K562 (cell line): ENCODE results near the gene AGO4. TPM values are rescaled to one million over a fixed set of nuclear protein-coding genes. Genes with fewer than 3 reads are reported as not detected.

Experiments used
- CHD4 ChIP-seq: fragments of 200-600 bp; sonication (generic); IDR thresholded peaks from 3 replicates; pipeline ENCODE4 v1.6.1; 2012; ENCODE audit warnings: low read depth, mild to moderate bottlenecking, mixed read lengths, low read length, inconsistent platforms; ENCODE audit not compliant: insufficient read depth, insufficient replicate concordance, poor library complexity, severe bottlenecking
- DEAF1 ChIP-seq: fragments of 450-650 bp; formaldehyde crosslinking; IDR thresholded peaks from 2 replicates; pipeline ENCODE4 v1.4.0; 2020; ENCODE audit warnings: mild to moderate bottlenecking, moderate library complexity
- EP400 ChIP-seq: fragments of 450-650 bp; IDR thresholded peaks from 2 replicates; pipeline ENCODE4 v1.6.1; 2017; ENCODE audit warnings: antibody characterized with exemption, mild to moderate bottlenecking, moderate library complexity
- FOXJ2 ChIP-seq: fragments of 200-800 bp; sonication (Bioruptor generic); IDR thresholded peaks from 2 replicates; pipeline ENCODE4 v1.6.1; 2016; ENCODE audit warnings: missing genetic modification characterization, missing compliant biosample characterization
- FOXK2 ChIP-seq, 2 experiments: fragments of 450-650 bp; IDR thresholded peaks in 1 of 2; conservative IDR thresholded peaks in 1 of 2; 2 replicates each; pipeline ENCODE4 v1.6.1; 2016; ENCODE audit warnings: low read depth in 2 of 2, mild to moderate bottlenecking in 1 of 2
- GMEB1 ChIP-seq: fragments of 250-450 bp; sonication (Bioruptor Pico); IDR thresholded peaks from 2 replicates; pipeline ENCODE4 v1.4.0; 2020; ENCODE audit warnings: mild to moderate bottlenecking
- KHSRP ChIP-seq: fragments of 450-650 bp; IDR thresholded peaks from 2 replicates; pipeline ENCODE4 v1.6.1; 2017
- MAZ ChIP-seq, 2 experiments: fragments of 450-650 bp in 1 of 2; sonication (generic) in 1 of 2; formaldehyde crosslinking; IDR thresholded peaks in 1 of 2; conservative IDR thresholded peaks in 1 of 2; 2 replicates each; pipeline versions ENCODE4 v1.4.0 to v1.5.0; 2020; ENCODE audit warnings: mild to moderate bottlenecking in 1 of 2, missing genetic modification reagents in 1 of 2
- MEIS2 ChIP-seq: fragments of 450-650 bp; IDR thresholded peaks from 2 replicates; pipeline ENCODE4 v1.6.1; 2014; ENCODE audit warnings: mild to moderate bottlenecking; ENCODE audit not compliant: partially characterized antibody
- MYNN ChIP-seq, 2 experiments: sonication (generic); formaldehyde crosslinking in 1 of 2; IDR thresholded peaks; 2 replicates each; pipeline versions ENCODE4 v1.5.0 to v1.6.1; 2016 to 2020; ENCODE audit warnings: antibody characterized with exemption in 1 of 2, missing genetic modification reagents in 1 of 2
- NFE2 ChIP-seq: IDR thresholded peaks from 2 replicates; pipeline ENCODE4 v1.6.1; 2014; ENCODE audit warnings: antibody characterized with exemption, low read depth
- NFE2L1 ChIP-seq: fragments of 450-650 bp; IDR thresholded peaks from 2 replicates; pipeline ENCODE4 v1.6.1; 2016; ENCODE audit warnings: missing genetic modification characterization, low read depth, mild to moderate bottlenecking, missing compliant biosample characterization, moderate library complexity, borderline replicate concordance
- RNF219 ChIP-seq: fragments of 250-450 bp; sonication (Bioruptor Pico); IDR thresholded peaks from 2 replicates; pipeline ENCODE4 v1.5.0; 2022; ENCODE audit warnings: mild to moderate bottlenecking
- SRSF3 ChIP-seq: fragments of 200-400 bp; formaldehyde crosslinking; IDR thresholded peaks from 2 replicates; pipeline ENCODE4 v1.6.1; 2016; ENCODE audit warnings: mild to moderate bottlenecking, low read length, moderate library complexity; ENCODE audit not compliant: insufficient read depth
- TAL1 ChIP-seq: fragments of 450-650 bp; IDR thresholded peaks from 2 replicates; pipeline ENCODE4 v1.6.1; 2016; ENCODE audit warnings: mild to moderate bottlenecking
- TCF3 ChIP-seq: sonication (generic); formaldehyde crosslinking; IDR thresholded peaks from 2 replicates; pipeline ENCODE4 v1.4.0; 2020; ENCODE audit warnings: mild to moderate bottlenecking, missing genetic modification reagents
- TEAD4 ChIP-seq, 2 experiments: sonication (generic) in 1 of 2; formaldehyde crosslinking in 1 of 2; IDR thresholded peaks; 2 replicates each; pipeline versions ENCODE4 v1.6.1 to v1.8.0; 2012 to 2022; ENCODE audit warnings: borderline replicate concordance in 1 of 2, inconsistent platforms in 1 of 2, low read length in 1 of 2, mild to moderate bottlenecking in 1 of 2, missing genetic modification reagents in 1 of 2
- UBTF ChIP-seq, 2 experiments: IDR thresholded peaks; 2 replicates each; pipeline ENCODE4 v1.6.1; 2012; ENCODE audit warnings: improper control_type of control experiment in 2 of 2, low read depth in 2 of 2, low read length in 2 of 2, borderline replicate concordance in 1 of 2
- polyA plus RNA-seq, 8 experiments: library from polyadenylated mRNA; depleted of rRNA in 4 of 8; stranded (reverse) in 5 of 8; unstranded in 3 of 8; fragments of >200 nt; fragmentation: Nextera tagmentation in 2 of 8; fragmentation: Illumina TruSeq in 1 of 8; extraction: Ambion mirVana in 2 of 8; extraction: Trizol in 1 of 8; gene quantifications; 2 replicates each; pipeline versions ENCODE4 v1.2.1 to v1.2.3, GENCODE V29; 2011 to 2014; ENCODE audit warnings: inconsistent platforms in 1 of 8, missing spikeins in 1 of 8
- total RNA-seq, 7 experiments: library from RNA; depleted of rRNA in 6 of 7; stranded (reverse); fragments of >200 nt in 6 of 7; fragmentation: Illumina TruSeq in 2 of 7; extraction: Trizol in 2 of 7; gene quantifications; 2 replicates each; pipeline versions ENCODE4 v1.2.1 to v1.2.3, GENCODE V29; 2011 to 2021; ENCODE audit warnings: low replicate concordance in 1 of 7

AGO4 gene
- total and polyA plus RNA-seq, 9 of the 15 experiments (the other 6 are each of a cell fraction or from before 2014, with no cell fraction given) = 1.3 to 10.5 (median 6.5) TPM

- TF ChIP-seq EP400 (no peak), TCF3 (peak; percentile 40), MYNN (IDR thresholded peaks at IDR 0.05) (peak; percentile 48; the same call in 1 of the 2 replicates), MYNN (CRISPR knock-in tag; IDR thresholded peaks at IDR 0.05) (no peak), GMEB1 (CRISPR knock-in tag) (no peak), NFE2L1 (tag) (peak; percentile 63; the same call in 1 of the 2 replicates), NFE2 (peak; percentile 95), SRSF3 (no peak), MAZ (CRISPR knock-in tag; conservative IDR thresholded peaks at IDR 0.05 in 1 of 2, IDR thresholded peaks at IDR 0.05 in 1 of 2) (0 out of 4 replicates have a peak, but pooled peaks of 1 of the 2 experiments have one; percentile 39), FOXK2 (conservative IDR thresholded peaks at IDR 0.05 in 1 of 2, IDR thresholded peaks at IDR 0.05 in 1 of 2; ENCODE audit: low read depth in 2 of 2) (no peak), CHD4 (no peak), MEIS2 (peak; percentile 47), UBTF (IDR thresholded peaks at IDR 0.05; ENCODE audit: borderline replicate concordance in 1 of 2, low read depth in 2 of 2, low read length in 2 of 2) (no peak), TEAD4 (IDR thresholded peaks at IDR 0.05; ENCODE audit: low read length) (0 out of 2 replicates have a peak, but pooled peaks have one; percentile 20), TEAD4 (CRISPR knock-in tag; IDR thresholded peaks at IDR 0.05; ENCODE audit: borderline replicate concordance) (no peak), FOXJ2 (tag) (no peak), RNF219 (CRISPR knock-in tag) (no peak), TAL1 (peak; percentile 24; the same call in 1 of the 2 replicates), DEAF1 (CRISPR knock-in tag) (no peak), KHSRP (no peak)
These were observed 86.4 kb downstream of the AGO4 start (continued) for GRCh38 chr1:35894183-35894582.
